SU-DHL-6 (cell line): ENCODE measurements around the gene CNTN2.

Source experiments
- EZH2phosphoT487 ChIP-seq: fragments of 200-600 bp; sonication (generic), shearing (Covaris generic); conservative IDR thresholded peaks from 2 replicates; pipeline ENCODE4 v1.6.1; 2018; ENCODE audit warnings: mild to moderate bottlenecking, antibody characterized with exemption, low read length, moderate library complexity, mixed read lengths
- TF ChIP-seq, protein P1 (sequence below): fragments of 200-600 bp; sonication (generic); IDR thresholded peaks from one replicate; pipeline ENCODE4 v1.5.1; 2017; ENCODE audit warnings: antibody characterized with exemption, mild to moderate bottlenecking, low read length, moderate library complexity; ENCODE audit not compliant: insufficient read depth, poor library complexity, severe bottlenecking

DNA sequence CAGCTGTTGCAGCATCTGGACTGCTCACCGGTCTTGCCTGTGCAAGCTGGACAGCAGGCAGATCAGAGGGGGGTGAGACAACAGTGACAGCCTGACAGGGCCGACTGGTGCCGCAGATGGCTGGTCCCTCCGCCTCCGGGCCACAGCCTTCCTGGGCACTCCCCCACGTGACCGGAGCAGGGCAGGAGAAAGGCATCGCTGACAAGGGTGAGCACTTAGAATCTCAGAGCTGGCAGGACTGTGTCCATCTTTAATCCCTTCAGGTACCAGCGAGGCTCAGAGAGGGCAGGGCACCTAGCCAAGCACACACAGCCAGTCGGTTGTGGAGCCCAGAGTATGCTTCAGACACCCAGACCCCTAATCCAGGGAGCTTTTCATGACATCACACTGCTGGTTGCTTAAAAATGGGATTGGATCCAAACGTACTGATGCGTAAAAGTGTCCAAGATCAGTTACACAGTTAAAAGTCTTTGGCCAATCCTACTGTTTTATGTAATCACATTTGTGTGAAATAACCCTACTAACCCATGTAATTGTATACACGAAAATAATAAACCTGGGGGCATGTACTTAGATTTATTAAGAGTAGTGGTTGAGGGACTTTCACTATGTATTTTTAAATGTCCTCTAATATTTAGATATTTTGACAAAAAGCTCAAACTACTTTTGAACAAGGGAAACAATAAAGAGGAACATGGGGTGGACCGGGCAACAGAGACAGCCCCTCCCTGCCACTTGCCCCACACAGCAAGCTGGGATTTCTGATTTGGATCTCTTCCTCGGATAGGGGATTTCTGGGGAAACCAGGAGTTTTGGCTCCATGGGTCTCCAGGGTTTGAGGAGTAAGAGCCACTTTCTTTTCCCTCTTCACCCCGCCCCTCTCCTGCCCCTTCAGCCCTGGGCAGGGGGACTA is 758 bp upstream of the CNTN2 start:
- TF ChIP-seq, protein P1, sequence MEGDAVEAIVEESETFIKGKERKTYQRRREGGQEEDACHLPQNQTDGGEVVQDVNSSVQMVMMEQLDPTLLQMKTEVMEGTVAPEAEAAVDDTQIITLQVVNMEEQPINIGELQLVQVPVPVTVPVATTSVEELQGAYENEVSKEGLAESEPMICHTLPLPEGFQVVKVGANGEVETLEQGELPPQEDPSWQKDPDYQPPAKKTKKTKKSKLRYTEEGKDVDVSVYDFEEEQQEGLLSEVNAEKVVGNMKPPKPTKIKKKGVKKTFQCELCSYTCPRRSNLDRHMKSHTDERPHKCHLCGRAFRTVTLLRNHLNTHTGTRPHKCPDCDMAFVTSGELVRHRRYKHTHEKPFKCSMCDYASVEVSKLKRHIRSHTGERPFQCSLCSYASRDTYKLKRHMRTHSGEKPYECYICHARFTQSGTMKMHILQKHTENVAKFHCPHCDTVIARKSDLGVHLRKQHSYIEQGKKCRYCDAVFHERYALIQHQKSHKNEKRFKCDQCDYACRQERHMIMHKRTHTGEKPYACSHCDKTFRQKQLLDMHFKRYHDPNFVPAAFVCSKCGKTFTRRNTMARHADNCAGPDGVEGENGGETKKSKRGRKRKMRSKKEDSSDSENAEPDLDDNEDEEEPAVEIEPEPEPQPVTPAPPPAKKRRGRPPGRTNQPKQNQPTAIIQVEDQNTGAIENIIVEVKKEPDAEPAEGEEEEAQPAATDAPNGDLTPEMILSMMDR: no peak
- no peak for TF ChIP-seq EZH2phosphoT487
